WERI-Rb-1 (cell line): Measurements from ENCODE around the gene TRIM49C.
"Not testable (repeated sequence)": the region's sequence is repeated elsewhere in the genome, so short reads cannot be mapped to it uniquely, and the experiment has no call there.

Experiments
- DNase-seq: peaks from one replicate; pipeline ENCODE4 v3.0.0-alpha.2; 2020
- H3K27ac ChIP-seq: fragments of 250-450 bp; sonication (Bioruptor Pico); 2 replicates; pipeline ENCODE4 v1.5.1; 2020; ENCODE audit warnings: mild to moderate bottlenecking, moderate library complexity
- H3K27me3 ChIP-seq: fragments of 250-450 bp; sonication (Bioruptor Pico); 2 replicates; pipeline ENCODE4 v1.5.1; 2021; ENCODE audit warnings: mild to moderate bottlenecking, low read depth, moderate library complexity; ENCODE audit not compliant: insufficient read depth, severe bottlenecking
- H3K36me3 ChIP-seq: fragments of 250-450 bp; sonication (Bioruptor Pico); 2 replicates; pipeline ENCODE4 v1.5.1; 2020; ENCODE audit warnings: mild to moderate bottlenecking, moderate library complexity
- H3K4me3 ChIP-seq: 2 replicates; pipeline ENCODE4 v1.5.1; 2011; ENCODE audit warnings: low read depth, mild to moderate bottlenecking, control low read depth, low read length
- H3K9me3 ChIP-seq: fragments of 250-450 bp; sonication (Bioruptor Pico); 2 replicates; pipeline ENCODE4 v1.5.1; 2021; ENCODE audit warnings: mild to moderate bottlenecking, moderate library complexity; ENCODE audit not compliant: severe bottlenecking

Gene TRIM49C, protein sequence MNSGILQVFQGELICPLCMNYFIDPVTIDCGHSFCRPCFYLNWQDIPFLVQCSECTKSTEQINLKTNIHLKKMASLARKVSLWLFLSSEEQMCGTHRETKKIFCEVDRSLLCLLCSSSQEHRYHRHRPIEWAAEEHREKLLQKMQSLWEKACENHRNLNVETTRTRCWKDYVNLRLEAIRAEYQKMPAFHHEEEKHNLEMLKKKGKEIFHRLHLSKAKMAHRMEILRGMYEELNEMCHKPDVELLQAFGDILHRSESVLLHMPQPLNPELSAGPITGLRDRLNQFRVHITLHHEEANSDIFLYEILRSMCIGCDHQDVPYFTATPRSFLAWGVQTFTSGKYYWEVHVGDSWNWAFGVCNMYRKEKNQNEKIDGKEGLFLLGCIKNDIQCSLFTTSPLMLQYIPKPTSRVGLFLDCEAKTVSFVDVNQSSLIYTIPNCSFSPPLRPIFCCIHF

DNA sequence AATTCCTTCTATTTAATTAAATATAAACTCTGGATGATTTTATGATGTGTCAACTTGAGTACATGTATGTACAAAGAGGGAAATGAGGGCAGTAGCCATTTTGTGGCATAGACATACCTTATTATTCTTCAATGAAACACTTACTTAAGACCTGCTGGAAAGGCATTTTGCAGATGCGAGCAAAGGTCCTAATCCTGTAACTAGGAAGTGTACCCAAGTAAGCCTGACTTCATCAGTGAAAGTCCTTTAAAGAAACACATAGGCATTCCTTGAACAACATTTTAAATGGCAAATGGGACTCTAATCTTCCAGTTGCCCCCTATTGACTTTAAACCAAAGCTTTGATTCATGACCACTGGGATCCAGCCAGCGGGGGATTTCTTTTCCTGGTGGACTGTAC lies at the start of gene TRIM49C:
TRIM49C (plus strand) TSS at position 301 of the 400 bp plus-strand sequence. CDS start 4,106 bp downstream, outside the sequence.
- not testable (repeated sequence) for H3K36me3 ChIP-seq, H3K27ac ChIP-seq, H3K27me3 ChIP-seq, H3K4me3 ChIP-seq, H3K9me3 ChIP-seq, DNase-seq

DNA sequence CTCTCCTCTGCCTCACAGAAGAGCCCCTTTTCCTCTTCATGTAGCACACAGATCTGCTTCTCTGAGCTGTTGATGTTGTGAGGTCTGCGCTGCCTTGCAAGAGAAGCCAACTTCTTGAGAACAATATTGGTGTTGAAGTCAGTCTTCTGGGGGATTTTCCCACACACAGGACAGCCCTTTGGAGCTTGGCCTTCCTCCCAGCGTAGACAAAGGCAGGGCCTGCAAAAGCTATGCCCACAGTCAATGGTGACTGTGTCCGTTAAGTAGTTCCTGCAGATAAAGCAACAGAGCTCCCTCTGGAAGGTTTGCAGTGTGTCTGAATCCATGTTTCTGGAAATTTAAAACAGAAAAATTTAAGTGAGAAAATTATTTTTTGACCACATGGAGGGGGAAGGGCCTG lies 6.7 kb upstream of the TRIM49C start:
- H3K36me3 ChIP-seq, H3K27ac ChIP-seq, DNase-seq, H3K4me3 ChIP-seq, H3K27me3 ChIP-seq, H3K9me3 ChIP-seq: not testable (repeated sequence)

DNA sequence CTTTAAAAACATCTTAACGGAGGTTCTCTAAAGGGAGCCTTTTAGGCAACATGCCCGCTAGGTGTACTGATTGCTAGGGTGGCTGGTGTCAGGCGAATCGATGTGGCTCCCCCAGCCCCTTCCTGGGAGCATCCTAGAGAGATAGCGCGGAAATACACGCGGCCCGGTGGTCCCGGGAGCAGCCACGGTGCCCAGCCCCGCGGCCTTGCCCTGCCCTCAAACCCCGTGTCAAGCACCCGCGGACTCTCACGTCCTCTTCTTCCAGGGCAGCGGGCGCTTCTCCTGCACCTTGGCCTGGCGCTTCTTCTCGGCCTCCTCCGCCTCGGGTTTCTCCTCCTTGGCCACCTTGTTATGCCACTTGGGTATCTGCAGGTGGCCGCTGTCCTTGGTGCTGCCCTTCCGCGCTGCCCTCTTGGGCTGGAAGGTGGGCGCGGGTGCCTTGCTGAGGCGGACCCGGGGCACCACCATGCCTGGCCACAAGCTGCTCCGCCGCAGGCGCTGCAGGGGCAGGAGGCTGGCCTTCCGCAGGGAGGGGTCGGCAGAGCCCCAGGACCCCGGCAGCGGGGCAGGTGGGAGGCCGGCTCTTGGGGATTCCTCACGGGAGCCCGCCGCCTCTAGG lies 20.8 kb downstream of the TRIM49C start:
- not testable (repeated sequence) for H3K9me3 ChIP-seq, H3K36me3 ChIP-seq, H3K27me3 ChIP-seq, DNase-seq, H3K4me3 ChIP-seq, H3K27ac ChIP-seq

DNA sequence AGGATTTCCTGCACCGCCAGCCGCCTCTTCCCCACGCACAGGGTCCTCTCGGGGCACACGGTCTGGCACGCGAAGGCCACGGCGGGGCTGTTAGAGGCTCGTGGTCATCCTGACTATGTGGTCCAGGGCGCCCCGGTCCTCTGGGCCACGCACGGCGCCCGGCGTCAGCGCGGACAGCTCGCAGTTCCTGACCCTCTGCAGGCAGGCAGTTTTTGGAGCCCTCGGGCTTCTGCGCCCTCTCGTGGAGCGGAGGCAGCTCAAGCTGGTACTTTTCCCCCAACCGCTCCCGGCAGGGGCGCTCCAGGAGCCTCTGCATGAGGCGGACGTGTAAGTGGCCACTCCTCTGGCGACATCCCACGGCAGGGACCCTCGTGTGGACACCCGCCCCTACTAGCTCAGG lies 21.4 kb downstream of the TRIM49C start:
- not testable (repeated sequence) for H3K9me3 ChIP-seq, H3K4me3 ChIP-seq, H3K27ac ChIP-seq, H3K27me3 ChIP-seq, H3K36me3 ChIP-seq, DNase-seq

DNA sequence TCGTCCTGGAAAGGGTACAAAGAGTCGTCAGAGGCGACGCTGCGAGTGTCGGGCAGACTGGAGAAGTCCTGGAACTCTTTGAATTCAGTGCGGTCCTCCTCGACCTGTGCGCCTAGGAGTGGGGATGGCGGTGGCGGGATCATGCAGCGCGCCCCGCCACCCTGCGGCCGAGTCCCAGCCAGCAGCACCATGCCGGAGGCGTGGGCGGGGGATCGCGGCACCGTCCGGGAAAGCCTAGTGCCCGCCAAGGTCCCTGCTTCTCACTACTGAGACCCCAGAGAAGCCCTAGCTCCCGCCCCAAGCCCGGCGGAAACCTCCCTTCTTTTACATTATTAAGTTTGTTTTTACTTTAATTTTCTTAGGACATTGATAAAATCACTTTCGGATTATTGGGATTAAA lies 22.6 kb downstream of the TRIM49C start:
- H3K4me3 ChIP-seq, H3K36me3 ChIP-seq, H3K27me3 ChIP-seq, H3K9me3 ChIP-seq, DNase-seq, H3K27ac ChIP-seq: not testable (repeated sequence)

DNA sequence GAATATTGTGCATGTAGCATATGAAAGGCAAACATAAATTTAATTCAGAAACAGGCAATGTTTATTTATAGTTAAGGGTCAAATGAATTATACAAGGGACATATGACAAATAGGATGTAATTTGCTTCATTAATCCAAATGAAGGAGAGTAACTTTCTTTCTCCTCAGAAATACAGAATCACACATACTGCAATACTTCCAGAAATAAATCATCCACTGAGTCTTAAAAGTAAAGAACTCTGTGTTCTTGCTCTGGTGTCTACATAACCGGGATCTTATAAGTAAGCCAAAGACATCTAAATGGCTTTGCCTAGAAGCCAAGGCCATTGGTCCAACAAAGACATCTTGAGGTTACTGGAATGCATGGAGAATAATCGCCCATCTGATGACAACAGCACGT lies 54.7 kb downstream of the TRIM49C start, which contains the start of gene UBTFL1:
UBTFL1 (plus strand) TSS at position 301 of the 400 bp plus-strand sequence; CDS start at position 301, 0 bp downstream.
- H3K36me3 ChIP-seq, H3K27ac ChIP-seq, DNase-seq, H3K9me3 ChIP-seq, H3K27me3 ChIP-seq, H3K4me3 ChIP-seq: not testable (repeated sequence)

DNA sequence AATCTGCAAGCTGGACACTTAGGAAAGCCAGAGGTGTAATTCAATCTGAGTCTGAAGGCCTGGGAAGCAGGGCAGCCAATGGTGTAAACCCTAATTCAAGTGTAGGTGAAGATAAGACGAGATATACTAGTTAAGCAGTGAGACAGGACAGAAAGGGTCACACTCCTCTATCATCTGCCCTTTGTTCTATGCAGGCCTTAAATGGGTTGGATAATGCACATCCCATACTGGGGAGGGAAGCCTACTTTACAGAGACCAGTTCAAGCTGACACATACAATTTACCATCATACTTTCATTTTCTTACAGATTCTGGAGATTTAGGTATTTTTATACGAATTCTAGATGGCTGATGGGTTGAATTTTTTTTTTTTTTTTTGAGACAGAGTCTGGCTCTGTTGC lies 57.8 kb downstream of the TRIM49C start:
- not testable (repeated sequence) for H3K27me3 ChIP-seq, DNase-seq, H3K36me3 ChIP-seq, H3K27ac ChIP-seq, H3K9me3 ChIP-seq, H3K4me3 ChIP-seq
